Medulla oblongata (tissue), 1 donor: ENCODE results near the gene SERPINI2.
A peak's percentile ranks its signal among the peaks of the same experiment; 100 is the strongest.

ENCODE experiments used
- DNase-seq: peaks from one replicate; pipeline ENCODE4 v3.0.0-alpha.2; 2015; ENCODE audit errors: extremely low spot score

SERPINI2 gene, protein sequence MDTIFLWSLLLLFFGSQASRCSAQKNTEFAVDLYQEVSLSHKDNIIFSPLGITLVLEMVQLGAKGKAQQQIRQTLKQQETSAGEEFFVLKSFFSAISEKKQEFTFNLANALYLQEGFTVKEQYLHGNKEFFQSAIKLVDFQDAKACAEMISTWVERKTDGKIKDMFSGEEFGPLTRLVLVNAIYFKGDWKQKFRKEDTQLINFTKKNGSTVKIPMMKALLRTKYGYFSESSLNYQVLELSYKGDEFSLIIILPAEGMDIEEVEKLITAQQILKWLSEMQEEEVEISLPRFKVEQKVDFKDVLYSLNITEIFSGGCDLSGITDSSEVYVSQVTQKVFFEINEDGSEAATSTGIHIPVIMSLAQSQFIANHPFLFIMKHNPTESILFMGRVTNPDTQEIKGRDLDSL

DNA sequence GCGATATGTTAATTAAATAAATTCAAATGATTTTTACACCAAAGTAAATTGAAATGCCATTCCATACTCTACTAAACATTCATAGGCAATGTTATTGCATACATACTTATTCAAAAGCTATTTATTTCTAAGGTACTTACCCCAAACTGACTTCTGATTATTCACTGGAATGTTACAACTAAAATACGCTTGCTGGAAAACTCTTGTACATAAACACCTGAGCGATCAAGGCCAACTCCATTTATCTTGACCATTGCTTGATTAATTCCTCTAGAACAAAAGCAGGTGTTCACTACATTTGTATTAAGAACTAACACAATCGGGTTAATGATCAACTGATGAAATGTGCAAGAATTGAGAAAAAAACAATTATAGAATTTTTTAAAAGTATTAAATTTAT lies at the start of gene SERPINI2:
TSS of gene SERPINI2 (minus strand) at position 180 of the 400 bp plus-strand sequence. CDS start 2,208 bp downstream, outside the sequence.
- no peak for DNase-seq

DNA sequence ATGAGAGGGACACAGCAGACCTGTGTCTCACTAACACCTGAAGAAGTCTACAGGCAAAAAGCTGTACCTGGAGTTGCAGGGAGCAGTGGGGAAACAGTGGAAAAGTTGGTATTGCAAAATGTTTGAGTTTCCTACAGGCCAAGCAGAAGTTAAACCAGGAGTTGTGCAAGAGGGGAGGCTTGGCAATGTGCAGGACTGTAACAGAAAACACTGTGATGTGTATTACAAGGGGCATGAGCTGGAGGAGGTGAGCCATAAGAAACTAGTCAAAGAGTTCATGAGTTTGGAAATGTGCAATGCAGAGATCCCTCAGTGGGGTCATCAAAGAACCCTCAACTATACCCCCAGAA lies 47.1 kb upstream of the SERPINI2 start:
- no peak for DNase-seq

DNA sequence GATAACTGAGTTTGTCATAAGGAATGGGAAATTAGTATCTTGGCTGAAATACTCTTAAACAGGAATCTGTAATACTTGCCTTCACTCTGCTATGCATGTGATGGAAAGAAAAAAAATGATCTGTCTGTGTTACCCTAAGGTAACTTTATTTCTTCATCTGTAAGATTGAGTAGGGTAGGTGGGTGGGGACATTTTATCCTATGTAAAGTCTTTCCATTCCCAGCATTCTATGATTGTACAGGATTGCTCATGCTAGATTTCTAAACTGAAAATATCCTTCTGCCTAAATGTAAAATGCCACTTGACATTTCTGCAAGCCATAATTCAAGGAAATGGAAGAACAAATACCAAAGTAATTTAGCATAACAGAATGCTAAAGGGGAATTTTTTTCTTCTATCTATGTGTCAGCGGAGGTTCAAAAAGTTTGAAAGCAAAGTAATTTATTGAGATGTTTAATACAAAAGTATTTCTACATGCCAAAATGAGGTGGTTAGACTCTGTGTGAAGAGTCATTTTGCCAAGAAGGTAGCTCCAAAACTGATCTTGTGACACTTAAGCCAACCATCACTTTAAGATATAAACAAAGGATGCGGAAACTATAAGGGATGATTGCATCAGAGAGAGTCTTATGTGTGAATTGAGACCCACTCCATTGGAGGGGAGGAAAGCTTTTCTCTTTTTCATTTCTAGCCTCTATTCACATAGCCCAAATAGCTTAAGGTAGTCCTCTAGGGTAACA lies 46.6 kb upstream of the SERPINI2 start:
- no peak for DNase-seq

DNA sequence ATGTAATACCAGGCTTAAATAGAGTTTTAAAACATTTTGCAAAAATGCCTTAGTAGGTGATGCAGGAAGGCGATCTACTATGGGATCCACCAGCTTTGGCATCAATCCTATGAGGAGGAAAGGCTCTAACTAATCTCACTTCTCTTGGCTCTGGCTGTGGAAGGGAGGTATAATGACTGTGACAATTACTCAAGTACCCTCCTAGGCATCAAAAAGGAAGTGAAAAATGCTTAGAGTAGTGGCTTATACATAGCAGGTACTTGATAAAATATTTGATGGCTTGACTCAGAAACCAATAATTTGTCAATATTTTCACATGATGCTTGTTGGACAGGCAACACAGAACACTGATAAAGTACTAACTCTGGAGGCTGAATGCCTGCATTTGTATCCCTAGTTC lies 34.1 kb upstream of the SERPINI2 start:
- no peak for DNase-seq

DNA sequence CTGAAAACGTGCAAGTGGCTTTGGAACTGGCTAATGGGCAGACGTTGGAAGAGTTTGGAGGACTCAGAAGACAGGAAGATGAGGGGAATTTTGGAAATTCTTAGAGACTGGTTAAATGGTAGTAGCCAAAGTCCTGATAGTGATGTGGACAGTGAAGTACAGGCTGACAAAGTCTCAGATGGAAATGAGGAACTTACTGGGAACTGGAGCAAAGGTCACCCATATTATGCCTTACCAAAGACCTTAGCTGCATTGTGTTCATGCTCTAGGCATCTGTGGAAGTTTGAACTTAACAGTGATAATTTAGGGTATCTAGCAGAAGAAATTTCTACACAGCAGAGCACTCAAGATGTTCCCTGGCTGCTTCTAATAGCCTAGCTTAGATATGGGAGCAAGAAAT lies 28.6 kb upstream of the SERPINI2 start:
- DNase-seq: no peak

DNA sequence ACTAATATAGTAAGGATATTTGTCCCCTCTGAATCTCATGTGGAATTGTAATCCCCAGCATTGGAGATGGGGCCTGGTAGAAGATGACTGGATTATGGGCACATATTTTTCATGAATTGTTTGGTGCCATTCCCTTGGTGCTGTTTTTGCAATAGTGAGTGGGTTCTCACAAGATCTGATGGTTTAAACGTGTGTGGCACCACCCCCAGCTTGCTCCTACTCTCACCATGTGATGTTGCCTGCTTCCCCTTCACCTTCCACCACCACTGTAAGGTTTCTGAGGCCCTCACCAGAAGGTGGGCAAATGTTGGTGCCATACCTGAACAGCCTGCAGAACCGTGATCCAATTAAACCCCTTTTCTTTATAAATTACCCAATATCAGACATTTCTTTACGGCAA lies 28.1 kb upstream of the SERPINI2 start:
- no peak for DNase-seq

DNA sequence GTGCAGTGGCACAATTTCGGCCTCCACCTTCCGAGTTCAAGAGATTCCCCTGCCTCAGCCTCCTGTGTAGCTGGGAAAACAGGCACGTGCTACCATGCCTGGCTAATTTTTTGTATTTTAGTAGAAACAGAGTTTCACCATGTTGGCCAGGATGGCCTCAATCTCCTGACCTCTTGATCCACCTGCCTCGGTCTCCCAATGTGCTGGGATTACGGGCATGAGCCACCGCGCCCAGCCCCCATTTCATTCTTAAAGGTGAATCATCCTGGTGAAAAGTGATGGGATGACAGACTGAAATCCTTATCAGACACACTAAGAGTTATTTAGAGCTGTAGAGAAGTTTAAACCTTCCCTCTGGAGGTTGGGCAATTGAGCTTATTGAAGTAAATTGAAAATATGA lies 24.1 kb upstream of the SERPINI2 start:
- no peak for DNase-seq

DNA sequence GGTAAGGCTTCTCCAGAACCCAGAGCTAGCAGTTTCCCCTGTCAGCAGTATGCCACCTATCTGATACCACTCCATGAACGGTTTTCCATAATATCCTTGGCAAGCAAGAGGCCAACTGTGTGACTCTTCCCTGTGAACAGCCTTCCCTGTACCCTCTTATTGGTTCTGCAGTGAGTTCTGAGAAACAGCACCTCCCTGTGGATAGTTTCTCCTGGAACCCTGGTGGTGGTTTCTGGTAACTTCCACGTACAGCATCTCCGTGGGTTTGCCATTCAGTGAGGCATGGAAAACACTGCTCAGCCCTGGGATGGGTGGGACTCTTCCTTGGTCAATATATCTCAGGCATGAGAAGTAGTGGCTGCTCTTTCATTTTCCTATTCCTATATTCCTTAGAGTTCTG lies 19.4 kb upstream of the SERPINI2 start:
- DNase-seq: no peak

DNA sequence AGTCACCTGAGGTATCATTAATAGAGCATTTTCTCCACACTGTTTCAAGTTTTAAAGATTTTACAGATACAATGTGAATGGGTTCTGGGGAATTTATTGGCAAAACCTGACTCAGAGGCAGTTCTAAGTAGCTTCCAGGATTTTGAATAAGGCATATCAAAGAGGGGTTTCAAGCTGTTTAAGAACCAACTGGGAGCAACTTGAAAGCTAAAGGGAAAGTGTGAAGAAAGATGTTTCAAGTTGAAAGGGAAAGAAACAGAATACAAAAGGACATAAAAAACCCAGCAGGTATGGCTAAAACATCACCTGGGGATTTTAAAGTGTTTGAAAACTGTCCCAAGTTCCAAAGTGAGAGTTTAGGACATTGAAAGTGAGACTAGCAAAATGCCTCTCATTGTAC lies 17.8 kb upstream of the SERPINI2 start:
- no peak for DNase-seq

DNA sequence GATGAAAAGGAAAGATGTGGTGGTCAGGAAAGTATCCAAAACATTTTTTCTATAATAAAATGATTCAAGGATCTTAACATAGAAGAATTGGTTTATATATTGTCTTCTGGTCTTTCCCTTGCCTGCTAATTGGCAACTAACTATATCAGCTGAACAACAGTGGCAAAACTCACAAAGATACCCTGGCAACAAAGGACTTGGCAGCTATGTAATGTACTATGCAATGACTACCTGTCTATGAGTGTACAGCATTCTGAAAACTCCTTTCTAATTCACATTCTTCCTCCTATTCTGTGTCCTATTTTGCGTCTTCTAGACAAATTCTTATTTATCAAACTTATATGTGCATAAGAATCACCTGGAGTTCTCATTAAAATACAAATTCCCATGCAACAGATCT lies 15.7 kb upstream of the SERPINI2 start:
- no peak for DNase-seq

DNA sequence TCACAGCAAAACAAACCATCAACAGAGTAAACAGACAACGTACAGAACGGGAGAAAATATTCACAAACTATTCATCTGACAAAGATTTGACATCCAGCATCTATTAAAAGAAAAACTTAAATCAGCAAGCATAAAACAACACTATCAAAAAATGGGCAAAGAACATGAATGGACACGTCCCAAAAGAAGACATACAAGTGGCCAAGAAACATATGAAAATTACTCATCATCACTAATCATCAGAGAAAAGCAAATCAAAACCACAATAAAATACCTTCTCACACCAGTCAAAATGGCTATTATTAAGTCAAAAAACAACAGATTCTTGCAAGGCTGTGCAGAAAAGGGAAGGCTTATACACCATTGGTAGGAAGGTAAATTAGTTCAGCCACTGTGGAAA lies 13.7 kb upstream of the SERPINI2 start:
- no peak for DNase-seq

DNA sequence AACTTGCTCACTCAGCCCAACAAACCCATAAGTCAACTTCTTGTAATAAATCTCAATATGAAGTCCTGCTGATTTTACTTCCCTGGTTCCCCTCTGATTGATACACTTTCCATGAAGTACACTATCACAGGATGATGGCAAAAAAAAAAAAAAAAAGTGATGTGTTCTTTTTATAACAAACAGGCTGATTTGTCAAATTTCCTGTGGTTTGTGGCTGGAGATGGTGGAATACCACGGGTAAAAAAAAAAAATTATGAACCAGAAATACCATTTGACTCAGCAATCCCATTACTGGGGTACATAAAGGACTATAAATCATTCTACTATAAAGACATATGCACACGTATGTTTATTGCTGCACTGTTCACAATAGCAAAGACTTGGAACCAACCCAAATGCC lies 10.7 kb upstream of the SERPINI2 start:
- no peak for DNase-seq

DNA sequence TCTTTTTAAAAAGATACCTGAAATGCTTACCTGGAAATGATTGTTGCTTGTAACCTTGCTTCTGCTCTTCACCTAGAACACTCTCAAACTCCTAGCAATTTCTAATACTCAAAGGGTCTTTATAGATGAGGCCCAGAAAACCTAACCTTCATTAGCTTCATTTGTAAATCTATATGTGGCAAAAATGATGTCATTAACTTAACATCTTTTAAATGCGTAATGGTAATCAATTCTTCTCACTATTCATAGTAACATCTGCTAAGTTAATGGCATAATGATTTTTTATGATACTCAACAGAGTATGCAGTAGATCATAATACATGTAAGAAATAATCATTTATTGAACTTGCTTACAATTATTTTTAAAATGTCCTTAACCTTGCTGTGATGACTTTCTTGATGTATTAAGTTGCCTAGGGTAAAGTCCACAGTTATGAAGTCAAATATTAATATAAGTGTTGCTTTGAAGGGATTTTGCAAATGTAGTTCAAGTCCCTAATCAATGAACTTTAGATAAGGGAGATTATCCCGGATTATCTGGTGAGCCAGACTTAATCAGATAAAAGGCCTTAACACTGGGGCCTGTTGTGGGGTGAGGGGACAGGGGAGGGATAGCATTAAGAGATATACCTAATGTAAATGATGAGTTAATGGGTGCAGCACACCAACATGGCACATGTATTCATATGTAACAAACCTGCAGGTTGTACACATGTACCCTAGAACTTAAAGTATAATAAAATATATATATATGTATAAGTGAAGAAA lies 10.1 kb upstream of the SERPINI2 start:
- no peak for DNase-seq

DNA sequence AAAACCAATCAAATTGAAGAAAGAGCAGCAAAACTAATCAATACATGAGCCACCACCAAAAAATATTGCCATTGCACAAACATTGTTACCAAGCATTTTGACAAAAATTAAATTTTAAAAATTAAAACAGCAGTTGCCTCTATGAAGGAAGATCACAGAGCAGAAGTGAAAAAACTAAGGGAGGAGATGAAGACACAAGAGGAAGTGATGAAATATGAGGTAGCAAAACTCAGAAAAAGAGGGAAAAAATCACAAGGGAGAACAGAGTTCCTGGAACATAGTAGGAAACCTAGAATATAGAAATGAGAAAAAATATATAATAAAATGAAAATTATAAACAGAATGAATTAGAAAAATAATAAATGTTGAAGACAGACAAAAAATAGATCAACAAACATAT lies 7.3 kb upstream of the SERPINI2 start:
- DNase-seq: no peak

DNA sequence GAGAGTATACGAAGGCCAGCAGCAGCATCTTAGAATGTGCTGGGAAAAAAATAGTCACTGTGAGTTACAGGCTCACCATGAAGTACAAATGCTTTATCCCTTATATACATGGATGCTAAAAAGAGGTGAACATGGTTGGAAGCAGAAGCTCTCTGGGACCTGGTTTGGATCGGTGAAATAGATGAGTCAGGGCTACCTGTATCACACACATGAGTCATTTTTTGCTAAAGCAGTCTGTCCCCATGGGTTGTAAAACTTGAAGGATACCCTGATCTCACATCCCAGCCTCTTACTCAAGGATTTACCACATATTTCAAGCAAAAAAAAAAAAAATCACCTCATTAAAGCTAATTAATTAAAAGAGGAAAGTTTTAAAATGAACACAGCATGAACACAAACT lies 6.9 kb upstream of the SERPINI2 start:
- DNase-seq: no peak

DNA sequence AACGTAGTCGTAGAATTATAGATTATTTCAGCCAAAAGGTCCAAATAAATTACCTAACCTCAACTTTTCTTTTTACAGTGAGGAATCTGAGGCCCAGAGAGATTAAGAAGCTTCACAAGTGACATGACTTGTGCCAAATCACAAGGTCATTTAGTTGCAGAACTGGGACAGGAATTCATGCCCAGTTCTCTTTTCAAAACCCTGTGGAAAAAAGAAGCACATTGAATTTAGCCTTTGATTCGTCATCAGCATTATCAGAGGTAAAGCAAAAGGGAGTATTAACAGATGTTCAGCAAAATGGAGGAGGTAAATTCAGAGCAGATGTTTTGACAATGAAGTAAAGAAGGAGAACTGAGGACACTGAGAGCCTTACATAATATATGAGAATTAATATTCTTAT lies 4.5 kb downstream of the SERPINI2 start:
- DNase-seq: peak; percentile 54

DNA sequence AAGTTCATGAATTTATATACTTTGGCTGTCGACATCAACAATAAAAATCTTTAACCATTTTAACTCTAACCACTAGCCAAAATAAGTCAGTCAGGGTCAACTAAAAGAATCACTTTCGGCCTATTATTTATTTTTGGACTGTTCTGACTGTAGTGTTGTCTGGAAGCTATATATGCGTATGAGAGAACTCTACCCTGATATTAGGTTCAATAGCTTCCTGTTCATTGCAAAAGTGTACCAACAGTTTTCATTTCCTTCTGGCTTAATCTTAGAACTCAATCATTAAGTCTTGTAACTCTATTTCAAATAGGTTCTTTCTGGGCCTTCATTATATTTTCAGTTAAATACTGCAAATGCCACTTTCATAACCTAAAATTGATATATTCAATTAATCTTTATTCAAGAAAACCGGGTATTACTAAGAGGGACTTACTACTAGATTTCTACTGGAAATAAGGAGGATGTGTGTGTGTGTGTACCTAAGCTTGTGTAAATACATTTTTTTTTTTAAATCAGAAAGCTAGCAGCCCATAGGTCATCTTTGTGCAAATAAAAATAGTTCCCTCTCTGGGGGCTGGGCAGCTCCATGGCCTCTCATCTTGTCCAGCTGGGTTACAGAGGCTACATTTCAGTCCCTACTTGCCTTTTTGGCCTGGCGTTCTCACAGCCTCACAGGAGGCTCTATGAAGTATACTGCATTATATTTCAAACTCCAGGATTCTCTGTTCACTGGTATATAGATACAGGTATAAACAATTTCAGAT lies 5.8 kb downstream of the SERPINI2 start:
- no peak for DNase-seq

DNA sequence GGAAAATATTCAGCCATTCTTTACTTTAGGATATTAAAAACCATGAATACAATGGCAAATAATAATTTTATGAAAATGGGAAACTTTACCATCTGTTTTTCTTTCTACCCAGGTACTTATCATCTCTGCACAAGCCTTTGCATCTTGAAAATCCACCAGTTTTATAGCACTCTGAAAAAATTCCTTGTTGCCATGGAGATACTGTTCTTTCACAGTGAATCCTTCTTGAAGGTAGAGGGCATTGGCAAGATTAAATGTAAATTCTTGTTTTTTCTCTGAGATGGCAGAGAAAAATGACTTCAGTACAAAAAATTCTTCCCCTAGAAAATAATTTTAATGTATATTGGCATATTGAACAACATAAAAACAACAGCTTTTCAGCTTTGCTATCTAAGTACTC lies 6.9 kb downstream of the SERPINI2 start:
- no peak for DNase-seq

DNA sequence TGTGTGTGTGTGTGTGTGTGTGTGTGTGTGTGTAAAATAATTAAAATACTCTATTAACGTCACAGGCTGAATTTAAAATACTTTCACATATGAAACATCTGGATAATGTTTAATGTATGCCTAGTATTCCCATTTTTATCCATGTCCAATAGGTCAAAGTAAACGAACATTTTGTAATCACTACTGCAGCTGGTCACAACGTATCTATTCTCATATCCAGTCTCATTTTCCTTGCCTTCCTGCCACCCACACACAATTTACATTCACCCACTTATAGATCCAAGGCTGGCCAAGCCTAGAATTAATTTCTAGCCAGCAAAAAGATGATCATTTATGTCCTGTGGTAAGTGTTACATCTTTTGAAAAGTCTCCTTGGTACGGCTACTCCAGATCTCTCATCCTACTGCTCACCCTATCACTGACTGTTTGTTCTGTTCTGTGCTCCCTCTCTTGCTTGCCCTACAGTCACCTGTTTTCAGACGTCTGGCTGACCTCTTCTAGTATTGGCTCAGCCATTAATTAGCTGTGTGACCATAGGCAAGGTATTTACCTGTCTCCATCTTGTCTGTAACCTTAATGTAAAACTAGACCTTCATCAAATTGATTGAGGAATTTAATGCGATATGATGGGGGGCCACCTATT lies 17.6 kb downstream of the SERPINI2 start:
- DNase-seq: no peak

DNA sequence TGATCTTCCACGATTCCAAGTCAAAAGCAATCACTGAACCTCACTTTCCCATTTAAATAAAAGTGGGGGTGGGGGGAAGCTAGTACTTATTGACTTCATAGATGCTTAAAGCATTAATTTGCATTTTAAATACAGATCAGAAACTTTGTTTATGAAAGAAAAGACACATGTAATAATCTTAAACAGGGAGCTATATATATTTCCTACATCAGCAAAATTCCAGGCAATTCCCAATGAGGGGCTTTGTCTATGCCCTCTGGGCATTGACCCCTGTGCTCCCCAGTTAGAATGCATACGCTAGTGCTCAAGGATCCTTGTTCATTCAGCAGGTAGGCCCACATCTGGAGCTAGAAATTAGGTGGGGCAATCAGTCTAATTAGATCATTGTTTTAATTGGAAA lies 20.0 kb downstream of the SERPINI2 start:
- DNase-seq: no peak

DNA sequence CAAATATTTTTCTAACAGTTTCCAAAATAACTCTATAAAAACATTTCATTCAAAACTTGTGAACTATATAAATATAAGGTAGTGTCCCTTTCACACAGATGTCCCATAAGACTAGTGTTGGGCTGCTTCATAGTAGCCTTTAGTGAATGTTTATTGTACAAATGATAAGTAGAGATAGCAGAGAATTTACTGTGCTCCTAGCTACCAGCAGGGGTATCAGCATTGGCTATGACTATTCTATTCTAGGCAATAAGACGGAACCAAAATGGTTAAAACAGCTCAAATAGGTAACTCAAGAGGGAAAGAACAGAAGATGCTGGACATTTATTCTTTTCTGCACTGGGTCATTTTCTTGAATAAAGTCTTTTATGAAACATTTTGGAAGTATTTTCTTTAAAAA lies 22.6 kb downstream of the SERPINI2 start:
- DNase-seq: no peak
